Karpas-422 (cell line): ENCODE results near the gene RNF141. TPM values are rescaled to one million over a fixed set of nuclear protein-coding genes. Genes with fewer than 3 reads are reported as not detected.

Experiments
- DNase-seq: peaks from one replicate; pipeline ENCODE4 v3.0.0-alpha.2; 2015
- H2AFZ ChIP-seq: fragments of 200-600 bp; sonication (generic); 2 replicates; pipeline ENCODE4 v1.6.1; 2014; ENCODE audit warnings: antibody characterized with exemption, low read length, mixed read lengths
- H3K27ac ChIP-seq: fragments of 200-600 bp; sonication (generic); 2 replicates; pipeline ENCODE4 v1.5.1; 2014; ENCODE audit warnings: mild to moderate bottlenecking, low read length, moderate library complexity
- H3K27me3 ChIP-seq: fragments of 200-600 bp; sonication (generic); 2 replicates; pipeline ENCODE4 v1.6.1; 2014; ENCODE audit warnings: low read length, mixed read lengths
- H3K36me3 ChIP-seq: fragments of 200-600 bp; sonication (generic); 2 replicates; pipeline ENCODE4 v1.6.1; 2014; ENCODE audit warnings: low read length, mixed read lengths; ENCODE audit not compliant: insufficient read depth
- H3K4me1 ChIP-seq: fragments of 200-600 bp; sonication (generic); 2 replicates; pipeline ENCODE4 v1.6.1; 2014; ENCODE audit warnings: mild to moderate bottlenecking, low read length, mixed read lengths
- H3K4me2 ChIP-seq: fragments of 200-600 bp; sonication (generic); 2 replicates; pipeline ENCODE4 v1.6.1; 2014; ENCODE audit warnings: low read length, low read depth, mild to moderate bottlenecking; ENCODE audit not compliant: poor library complexity, severe bottlenecking
- H3K4me3 ChIP-seq: fragments of 200-600 bp; sonication (generic); 2 replicates; pipeline ENCODE4 v1.5.1; 2014; ENCODE audit warnings: mild to moderate bottlenecking, antibody characterized with exemption, low read length, mixed read lengths
- H3K79me2 ChIP-seq: fragments of 200-600 bp; sonication (generic); 2 replicates; pipeline ENCODE4 v1.6.1; 2014; ENCODE audit warnings: mild to moderate bottlenecking, low read length, mixed read lengths
- H3K9ac ChIP-seq: fragments of 200-600 bp; sonication (generic); 2 replicates; pipeline ENCODE4 v1.6.0; 2014; ENCODE audit warnings: low read length
- H3K9me2 ChIP-seq: fragments of 200-600 bp; sonication (generic), shearing (Covaris generic); replicated peaks from 2 replicates; pipeline ENCODE4 v1.6.0; 2014; ENCODE audit warnings: mild to moderate bottlenecking, low read length, moderate library complexity; ENCODE audit not compliant: insufficient read depth
- H3K9me3 ChIP-seq: fragments of 300-700, 200-600 bp; sonication (generic); 2 replicates; pipeline ENCODE4 v1.6.1; 2014; ENCODE audit warnings: low read length, mixed read lengths
- H4K20me1 ChIP-seq: fragments of 200-600 bp; sonication (generic); 2 replicates; pipeline ENCODE4 v1.6.1; 2014; ENCODE audit warnings: mild to moderate bottlenecking, antibody characterized with exemption, low read length, low read depth; ENCODE audit not compliant: insufficient read depth
- total RNA-seq: library from RNA; depleted of rRNA; stranded (reverse); fragments of >200 nt; shearing (Covaris generic); gene quantifications from 2 replicates; pipeline ENCODE4 v1.2.3, GENCODE V29; 2014; ENCODE audit warnings: low replicate concordance

The RNF141 gene
- total RNA-seq, 1 experiment from 2014 or later: 12.2 TPM

DNA sequence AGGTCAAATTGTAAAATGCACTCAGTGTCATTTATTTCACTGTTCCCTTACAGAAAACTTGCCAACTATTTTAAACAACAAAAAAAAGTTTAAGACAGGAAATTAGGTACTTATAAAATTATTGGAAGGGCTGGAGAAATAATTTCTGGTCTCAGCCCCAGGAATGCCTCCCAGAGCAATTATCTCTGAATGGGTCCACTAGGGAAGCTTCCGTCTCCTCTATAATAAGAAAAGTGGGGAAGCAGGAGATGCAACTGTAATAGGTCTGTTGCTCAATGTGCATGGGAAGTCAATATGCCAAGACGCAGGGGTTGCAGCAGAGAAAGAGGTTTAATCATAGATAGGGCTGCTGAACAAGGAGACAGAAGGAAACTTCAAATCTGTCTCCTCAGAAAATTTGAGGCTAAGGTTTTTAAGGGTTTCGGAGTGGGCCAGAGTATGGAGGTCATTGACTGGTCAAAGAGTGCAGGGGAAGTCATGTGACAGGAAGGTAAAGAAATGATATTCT, 10.9 kb upstream of the RNF141 start:
- Histone ChIP-seq H3K27ac (no peak overlapping the region), H3K36me3 (no peaks in the 10 kb centered on the region), H4K20me1 (no peaks in the 10 kb centered on the region), H3K4me1 (no peaks in the 10 kb centered on the region), H2AFZ (no peak overlapping the region), H3K9me3 (no peaks in the 10 kb centered on the region), H3K4me2 (no peak overlapping the region), H3K79me2 (no peaks in the 10 kb centered on the region), H3K4me3 (no peak overlapping the region), H3K9ac (no peak overlapping the region), H3K9me2 (no peaks in the 10 kb centered on the region), H3K27me3 (no peaks in the 10 kb centered on the region; the same call in 1 of the 2 replicates)
- DNase-seq: no peak

DNA sequence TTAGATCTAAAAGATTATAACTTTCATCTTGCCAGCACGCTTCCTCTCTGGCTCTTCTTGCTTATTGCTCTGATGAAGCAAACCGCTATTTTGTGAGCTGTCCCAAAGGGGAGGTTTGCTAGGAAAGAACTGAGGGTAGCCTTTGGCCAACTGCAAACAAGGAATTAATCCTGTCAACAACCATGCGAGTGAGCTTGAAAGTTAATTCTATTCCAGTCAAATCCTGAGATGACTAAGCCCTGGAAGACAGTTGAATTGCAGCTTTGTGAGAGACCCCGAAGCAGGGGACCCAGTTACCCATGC, 10.3 kb upstream of the RNF141 start:
- Histone ChIP-seq H3K36me3 (no peaks in the 10 kb centered on the region), H3K27me3 (no peaks in the 10 kb centered on the region; the same call in 1 of the 2 replicates), H2AFZ (no peak overlapping the region), H3K79me2 (no peaks in the 10 kb centered on the region), H3K4me1 (no peaks in the 10 kb centered on the region), H3K9me2 (no peaks in the 10 kb centered on the region), H3K4me2 (no peak overlapping the region), H3K9ac (no peak overlapping the region), H3K4me3 (no peak overlapping the region), H4K20me1 (no peaks in the 10 kb centered on the region), H3K9me3 (no peaks in the 10 kb centered on the region), H3K27ac (no peak overlapping the region)
- no peak for DNase-seq

DNA sequence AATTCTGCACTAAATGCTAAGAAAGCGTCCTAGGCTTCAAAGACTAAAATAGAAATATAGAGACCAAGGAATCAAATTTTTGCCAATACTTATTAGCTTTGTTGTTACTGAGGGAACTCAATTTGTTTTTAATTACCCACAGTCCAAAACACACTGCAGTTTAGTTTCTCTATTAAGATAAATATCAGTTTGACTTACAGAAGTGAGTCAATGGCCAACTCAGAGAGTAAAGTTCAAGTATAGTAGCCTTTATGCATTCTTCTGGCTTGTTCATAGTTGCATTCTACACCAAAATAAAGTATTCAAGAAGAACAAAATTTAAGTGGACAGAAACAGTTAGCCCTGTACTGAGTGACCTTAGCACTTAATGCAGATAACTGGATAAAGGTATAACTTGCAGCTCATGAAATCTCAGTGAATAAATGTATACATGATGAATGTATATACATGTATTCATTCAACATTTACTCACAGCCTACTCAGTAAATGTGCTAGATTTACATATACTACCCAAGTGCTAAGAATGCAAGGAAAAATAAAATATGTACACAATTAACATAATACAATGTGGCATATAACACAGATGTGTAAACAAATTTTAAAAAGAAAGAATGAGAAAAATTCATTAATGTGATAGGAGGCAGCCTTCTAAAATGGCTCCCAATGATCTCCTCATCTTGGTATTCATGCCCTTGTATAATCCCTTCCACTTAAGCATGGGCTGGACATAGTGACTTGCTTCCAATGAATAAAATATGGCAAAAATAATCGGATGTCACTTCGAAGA, 9.7 kb upstream of the RNF141 start:
- no peak overlapping the region for H3K27ac ChIP-seq
- H3K79me2 ChIP-seq: no peaks in the 10 kb centered on the region
- H3K36me3 ChIP-seq: no peaks in the 10 kb centered on the region
- H3K4me3 ChIP-seq: no peak overlapping the region
- no peak for DNase-seq
- no peak overlapping the region for H2AFZ ChIP-seq
- H3K27me3 ChIP-seq: no peaks in the 10 kb centered on the region; the same call in 1 of the 2 replicates
- no peak overlapping the region for H3K9ac ChIP-seq
- no peaks in the 10 kb centered on the region for H3K9me2 ChIP-seq
- H3K4me1 ChIP-seq: peaks cover 3% of the 10 kb centered on the region
- no peaks in the 10 kb centered on the region for H3K9me3 ChIP-seq
- no peak overlapping the region for H3K4me2 ChIP-seq
- H4K20me1 ChIP-seq: no peaks in the 10 kb centered on the region

DNA sequence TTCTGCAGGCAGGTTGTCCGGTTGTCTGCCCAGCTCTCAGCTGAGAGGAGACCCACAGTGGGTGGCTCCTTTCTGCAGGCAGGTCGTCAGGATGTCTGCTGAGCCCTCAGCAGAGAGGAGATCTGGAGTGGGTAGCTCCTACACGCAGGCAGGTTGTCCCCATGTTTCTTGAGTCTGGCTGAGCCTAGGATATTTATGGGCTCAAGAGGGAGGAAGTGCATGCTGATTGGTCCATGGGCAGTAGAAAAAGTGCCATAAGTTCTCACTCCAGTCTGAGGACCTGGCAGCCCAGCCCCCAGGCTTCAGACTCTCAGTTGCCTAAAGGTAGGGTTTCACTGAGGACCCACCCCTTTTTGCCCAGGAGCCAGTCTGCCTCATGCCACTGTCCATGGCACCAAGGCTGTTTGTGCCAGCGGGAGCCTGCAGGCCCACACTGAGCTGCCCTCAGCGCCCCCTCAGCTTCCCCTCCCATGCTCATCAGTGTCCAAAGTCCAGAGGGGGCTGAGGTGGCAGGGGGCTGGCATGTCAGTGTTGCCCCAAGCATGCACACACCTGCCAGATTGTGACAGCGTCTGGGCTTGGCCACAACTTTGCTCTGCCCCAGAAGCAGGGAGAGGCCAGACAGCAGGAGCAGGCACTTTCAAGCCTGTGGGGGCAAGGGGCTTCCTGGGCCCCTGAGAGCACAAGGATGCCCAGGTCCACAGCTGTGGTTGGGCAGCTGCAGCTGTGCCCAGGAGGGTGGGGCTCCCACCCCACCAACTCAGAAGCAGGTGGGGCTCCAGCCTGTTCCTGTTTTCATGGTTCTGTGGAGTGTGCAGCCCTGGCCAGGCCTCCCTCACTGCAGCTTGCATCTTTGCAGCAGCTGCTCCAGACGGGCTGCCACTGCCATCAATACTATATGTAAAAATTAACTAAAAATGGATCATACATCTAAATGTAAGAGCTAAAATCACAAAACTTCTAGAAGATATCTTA, 3.8 kb upstream of the RNF141 start:
- Histone ChIP-seq H3K9ac (no peak overlapping the region), H4K20me1 (no peaks in the 10 kb centered on the region; the same call in 1 of the 2 replicates), H3K4me2 (peak overlapping the region; percentile 39), H3K79me2 (peaks cover 6% of the 10 kb centered on the region; the same call in 1 of the 2 replicates), H3K9me2 (no peaks in the 10 kb centered on the region), H3K27ac (peak overlapping the region; percentile 82), H3K27me3 (no peaks in the 10 kb centered on the region), H3K4me3 (no peak overlapping the region), H3K4me1 (peaks cover 28% of the 10 kb centered on the region), H3K9me3 (no peaks in the 10 kb centered on the region; the same call in 1 of the 2 replicates), H2AFZ (no peak overlapping the region), H3K36me3 (no peaks in the 10 kb centered on the region)
- peak; percentile 84 for DNase-seq

DNA sequence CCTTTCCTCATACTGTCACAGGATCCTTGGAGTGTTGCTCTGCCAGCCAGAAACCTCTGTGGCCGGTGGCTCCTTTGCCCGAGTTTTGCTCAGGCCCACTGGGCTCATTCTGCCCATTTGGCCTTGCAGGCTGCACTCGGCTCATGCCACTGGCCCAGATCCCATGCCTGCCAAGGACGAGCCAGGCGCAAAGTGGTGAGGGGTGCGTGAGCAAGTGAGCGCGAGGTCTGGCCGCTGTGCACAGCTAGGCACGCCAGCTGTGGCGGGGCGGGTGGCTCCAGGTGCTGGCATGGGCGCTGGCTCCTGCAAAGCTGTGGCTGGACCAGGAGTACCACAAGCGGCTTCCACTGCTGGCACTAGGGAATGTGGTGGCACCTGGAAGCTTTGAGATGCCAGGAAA, 2.8 kb upstream of the RNF141 start:
- Histone ChIP-seq H2AFZ (no peak overlapping the region), H3K4me1 (peaks cover 35% of the 10 kb centered on the region), H3K27ac (no peak overlapping the region), H3K4me2 (no peak overlapping the region), H3K9me3 (no peaks in the 10 kb centered on the region; the same call in 1 of the 2 replicates), H3K79me2 (peaks cover 8% of the 10 kb centered on the region; the same call in 1 of the 2 replicates), H3K9ac (no peak overlapping the region), H3K4me3 (no peak overlapping the region), H4K20me1 (no peaks in the 10 kb centered on the region; the same call in 1 of the 2 replicates), H3K36me3 (no peaks in the 10 kb centered on the region), H3K27me3 (no peaks in the 10 kb centered on the region), H3K9me2 (no peaks in the 10 kb centered on the region)
- no peak for DNase-seq

DNA sequence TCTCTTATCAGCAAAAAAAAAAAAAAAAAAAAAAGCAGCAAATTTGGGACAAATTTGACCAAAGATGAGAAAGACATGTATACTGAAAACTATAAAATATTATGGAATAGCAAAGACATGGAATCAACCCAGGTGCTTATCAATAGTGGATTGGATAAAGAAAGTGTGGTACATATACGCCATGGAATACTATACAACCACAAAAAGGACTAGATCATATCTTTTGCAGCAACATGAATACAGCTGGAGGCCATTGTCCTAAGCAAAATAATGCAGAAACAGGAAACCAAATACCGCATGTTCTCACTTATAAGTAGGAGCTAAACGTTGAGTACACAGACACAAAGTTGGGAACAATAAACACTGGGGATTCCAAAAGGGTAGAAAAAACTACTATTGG, 1.8 kb upstream of the RNF141 start:
- Histone ChIP-seq H3K27me3 (no peaks in the 10 kb centered on the region), H3K27ac (no peak overlapping the region), H3K79me2 (peaks cover 8% of the 10 kb centered on the region; the same call in 1 of the 2 replicates), H3K4me2 (no peak overlapping the region), H3K36me3 (no peaks in the 10 kb centered on the region), H3K9me2 (no peaks in the 10 kb centered on the region), H3K9me3 (no peaks in the 10 kb centered on the region; the same call in 1 of the 2 replicates), H3K4me3 (no peak overlapping the region), H3K4me1 (peaks cover 35% of the 10 kb centered on the region), H4K20me1 (no peaks in the 10 kb centered on the region; the same call in 1 of the 2 replicates), H3K9ac (no peak overlapping the region), H2AFZ (no peak overlapping the region)
- no peak for DNase-seq

DNA sequence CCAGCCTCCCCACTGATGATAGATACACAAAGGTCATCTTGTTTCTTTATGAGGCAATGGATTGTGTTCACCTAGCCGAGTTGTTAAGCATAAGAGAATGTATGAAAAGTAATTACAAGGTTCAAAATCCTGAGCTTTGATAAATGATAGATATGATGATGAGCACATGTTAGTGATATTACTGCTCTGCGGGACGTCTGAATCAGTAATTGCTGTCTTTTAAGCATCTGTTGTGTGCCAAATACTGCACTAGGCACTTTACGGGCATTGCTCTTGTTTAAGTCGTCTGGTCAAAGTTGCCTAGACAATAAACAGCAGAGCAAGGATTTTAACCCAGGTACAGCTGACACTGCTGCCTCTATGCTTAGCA, 559 bp upstream of the RNF141 start:
- Histone ChIP-seq H3K36me3 (no peaks in the 10 kb centered on the region), H3K27ac (no peak overlapping the region), H3K9me2 (no peaks in the 10 kb centered on the region), H3K9me3 (no peaks in the 10 kb centered on the region; the same call in 1 of the 2 replicates), H3K9ac (peak overlapping the region; percentile 80), H3K4me1 (peaks cover 35% of the 10 kb centered on the region), H2AFZ (peak overlapping the region; percentile 97), H3K27me3 (no peaks in the 10 kb centered on the region), H3K4me2 (peak overlapping the region; percentile 97), H4K20me1 (no peaks in the 10 kb centered on the region; the same call in 1 of the 2 replicates), H3K79me2 (peaks cover 8% of the 10 kb centered on the region; the same call in 1 of the 2 replicates), H3K4me3 (peak overlapping the region; percentile 85)
- no peak for DNase-seq

DNA sequence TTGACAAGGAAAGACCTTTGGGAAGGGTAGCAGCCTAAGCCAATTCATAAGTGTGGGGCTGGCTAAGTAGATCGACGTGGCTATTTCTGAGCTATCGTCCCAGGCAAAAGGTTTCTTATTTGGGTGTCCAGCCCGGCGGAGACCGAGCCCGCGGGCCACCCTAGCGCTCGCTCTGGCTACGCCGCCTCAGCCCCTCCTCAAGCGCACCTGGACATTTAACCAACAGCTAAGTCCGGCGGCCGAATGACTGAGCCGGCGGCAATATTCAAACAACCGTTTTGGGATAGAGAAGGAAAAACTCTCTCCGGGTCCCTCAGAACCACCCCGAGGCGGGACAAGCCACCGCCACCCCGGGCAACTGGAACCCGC, 457 bp downstream of the RNF141 start:
- no peak overlapping the region for H3K27ac ChIP-seq
- H3K9me2 ChIP-seq: no peaks in the 10 kb centered on the region
- peak overlapping the region; percentile 85 for H3K4me3 ChIP-seq
- no peaks in the 10 kb centered on the region for H3K27me3 ChIP-seq
- peak overlapping the region; percentile 80 for H3K9ac ChIP-seq
- peak overlapping the region; percentile 97 for H3K4me2 ChIP-seq
- no peaks in the 10 kb centered on the region; the same call in 1 of the 2 replicates for H3K9me3 ChIP-seq
- DNase-seq: no peak
- no peak overlapping the region for H2AFZ ChIP-seq
- H3K4me1 ChIP-seq: peaks cover 30% of the 10 kb centered on the region
- H3K36me3 ChIP-seq: no peaks in the 10 kb centered on the region
- peaks cover 8% of the 10 kb centered on the region; the same call in 1 of the 2 replicates for H3K79me2 ChIP-seq
- no peaks in the 10 kb centered on the region; the same call in 1 of the 2 replicates for H4K20me1 ChIP-seq
